SW480 (cell line): Measurements from ENCODE around the gene STIM1.

Experiments
- DNase-seq: peaks from one replicate; pipeline ENCODE4 v3.0.0-alpha.2; 2016; ENCODE audit warnings: low spot score

The STIM1 gene

DNA sequence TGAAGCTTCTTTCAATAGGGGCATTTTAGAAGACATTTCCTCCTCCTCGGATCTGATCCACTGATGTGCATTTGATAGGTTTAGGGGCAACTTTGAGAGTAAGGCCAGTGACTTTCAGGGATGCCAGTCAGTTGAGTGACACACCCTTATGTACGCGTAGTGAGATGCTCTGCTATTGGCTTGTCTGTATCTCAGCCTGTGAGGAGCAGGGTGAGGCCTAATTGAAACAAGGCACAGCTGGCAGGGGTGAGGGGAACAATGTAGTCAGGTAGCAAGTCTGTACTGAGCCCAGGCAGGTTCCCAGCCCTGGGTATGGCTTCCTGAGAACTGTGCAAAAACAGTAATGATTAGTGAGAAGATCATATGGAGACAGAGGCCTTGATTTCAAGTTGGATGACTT lies 61.5 kb downstream of the STIM1 start:
- DNase-seq = no peak

DNA sequence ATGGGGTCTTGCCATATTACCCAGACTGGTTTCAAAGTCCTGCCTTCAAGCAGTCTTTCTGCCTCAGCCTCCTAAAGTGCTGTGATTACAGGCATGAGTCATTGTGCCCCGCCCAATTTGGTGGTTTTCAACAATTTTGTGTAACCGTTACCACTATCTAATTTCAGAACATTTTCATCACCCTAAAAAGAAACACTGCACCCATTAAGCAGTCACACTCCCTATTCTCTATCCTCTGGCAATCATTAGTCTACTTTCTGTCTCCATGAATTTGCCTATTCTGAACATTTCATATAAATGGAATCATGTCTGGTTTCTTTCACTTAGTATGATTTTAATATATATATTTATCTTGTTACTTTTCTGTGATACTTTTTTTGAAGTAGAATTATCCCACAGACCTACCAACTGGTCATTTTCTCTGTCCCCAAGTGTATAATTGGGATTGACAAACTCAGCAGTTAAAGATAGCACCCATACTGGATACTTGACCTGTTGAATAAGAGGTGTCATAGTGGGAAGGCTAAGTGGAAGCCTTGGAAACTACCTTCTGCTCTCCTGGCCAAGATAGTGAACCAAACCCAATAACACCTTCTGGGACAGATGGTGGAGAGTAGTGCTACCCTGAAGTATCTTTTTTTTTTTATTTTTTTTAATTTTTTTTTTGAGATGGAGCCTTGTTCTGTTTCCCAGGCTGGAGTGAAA lies 64.8 kb downstream of the STIM1 start:
- DNase-seq = peak; percentile 79

DNA sequence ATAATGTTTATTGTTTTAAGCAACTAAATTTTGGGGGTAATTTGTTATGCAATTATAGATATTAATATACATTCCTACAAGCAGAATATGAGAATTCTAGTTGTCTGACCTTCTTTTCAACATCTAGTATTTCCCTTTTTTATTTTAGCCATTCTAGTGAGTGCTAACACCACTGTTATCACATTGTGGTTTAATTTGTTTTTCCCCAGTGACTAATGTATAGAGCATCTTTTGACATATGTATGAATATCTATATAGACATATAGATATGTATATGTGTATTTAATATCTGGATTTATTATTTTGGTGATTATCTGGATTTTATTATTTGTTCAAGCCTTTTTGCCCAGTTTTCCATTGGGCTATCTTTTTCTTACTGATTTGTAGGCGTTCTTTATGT lies 66.6 kb downstream of the STIM1 start:
- DNase-seq = no peak

DNA sequence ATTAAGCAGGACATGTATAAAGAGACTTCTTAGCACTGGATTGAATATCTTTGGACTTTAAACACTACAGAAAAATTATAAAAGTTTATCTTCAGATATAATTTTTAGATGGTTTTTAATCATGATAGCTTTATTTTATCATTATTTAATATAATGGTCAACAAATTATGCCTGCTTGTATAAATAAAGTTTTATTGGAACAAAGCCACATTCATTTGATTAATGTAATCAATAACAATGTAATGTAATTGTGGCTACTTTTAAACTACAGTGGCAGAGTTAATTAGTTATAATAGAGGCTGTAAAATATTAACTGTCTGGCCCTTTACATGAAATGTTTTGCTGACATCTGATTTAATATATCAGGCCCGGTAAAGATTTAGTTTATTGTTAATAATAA lies 70.0 kb downstream of the STIM1 start:
- no peak for DNase-seq

DNA sequence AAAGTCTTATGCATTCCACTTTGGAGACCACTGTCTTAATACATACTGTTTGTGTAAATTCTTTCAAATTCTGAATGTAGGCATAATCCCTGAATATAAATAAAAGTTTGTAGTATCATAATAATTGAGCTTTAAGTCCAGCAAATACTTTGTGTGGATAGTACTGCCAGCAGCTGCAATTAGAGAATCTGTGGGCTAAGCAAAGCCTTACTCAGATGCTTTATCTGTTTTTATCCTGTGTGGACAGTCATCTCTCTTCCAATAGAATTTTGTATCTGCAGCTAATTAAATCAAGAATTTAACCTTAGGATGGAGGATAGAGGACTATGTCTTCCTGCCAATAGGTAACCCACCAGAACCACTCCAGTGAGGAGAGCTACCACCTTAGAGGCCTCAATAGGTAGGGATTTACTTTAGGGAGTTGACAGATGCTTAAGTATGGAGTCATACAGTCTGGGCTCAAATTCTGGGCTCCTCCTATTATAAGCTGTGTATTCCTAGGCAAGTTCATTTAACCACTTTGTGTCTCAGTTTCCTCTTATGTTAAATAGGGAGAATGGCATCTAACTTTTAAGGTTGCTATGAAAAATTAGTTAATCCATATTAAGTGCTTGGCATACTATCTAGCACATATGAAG lies 71.1 kb downstream of the STIM1 start:
- DNase-seq = no peak

DNA sequence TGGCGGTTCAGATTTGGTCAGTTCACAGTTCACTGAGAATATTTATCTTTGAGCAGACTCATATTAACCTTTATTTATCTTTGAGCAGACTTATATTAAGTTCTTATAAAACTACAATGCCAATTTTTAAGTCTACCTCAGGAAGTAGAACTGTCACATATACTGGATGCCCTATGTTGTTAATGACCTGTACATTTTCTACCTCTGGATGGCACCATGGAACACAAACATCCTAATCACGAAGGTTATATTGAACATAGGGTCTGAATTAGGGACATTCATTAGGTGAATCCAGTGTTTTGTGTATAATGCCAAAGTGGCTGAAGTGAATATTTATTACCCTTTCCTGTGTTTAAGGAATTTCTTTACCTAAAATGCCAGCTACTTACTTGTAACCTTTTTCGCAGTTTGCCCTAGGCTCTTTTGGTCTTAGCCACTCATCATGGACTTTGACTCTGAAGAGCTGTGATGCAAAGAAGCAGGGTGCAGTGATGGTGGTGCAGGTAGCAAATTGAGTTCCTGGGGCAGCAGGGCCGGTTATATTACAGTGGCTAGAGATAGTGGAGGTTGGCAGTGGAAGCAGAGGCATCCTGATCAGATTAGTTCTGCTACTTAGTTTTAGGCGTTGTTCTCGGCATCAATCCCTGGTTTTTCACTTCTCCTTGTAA lies 71.8 kb downstream of the STIM1 start:
- no peak for DNase-seq

DNA sequence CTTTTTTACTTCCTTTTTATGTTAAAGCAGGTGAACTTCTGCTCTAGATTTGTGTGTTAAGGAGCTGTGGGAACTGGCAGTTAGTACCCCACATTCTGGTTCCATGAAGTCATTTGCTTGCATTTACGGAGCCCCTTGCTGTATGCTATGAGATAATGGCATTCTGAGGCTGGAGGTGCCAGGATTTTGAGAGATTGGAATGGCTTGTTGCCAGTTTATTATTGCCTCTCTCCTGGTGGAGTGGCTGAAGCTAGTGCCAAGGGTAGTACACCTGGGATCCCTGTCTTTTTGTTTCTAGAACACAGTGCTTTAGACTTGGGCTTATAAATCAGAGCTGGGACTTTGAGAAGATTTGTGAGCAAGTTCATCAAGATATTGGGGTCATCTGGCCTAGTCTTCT lies 73.8 kb downstream of the STIM1 start:
- no peak for DNase-seq

DNA sequence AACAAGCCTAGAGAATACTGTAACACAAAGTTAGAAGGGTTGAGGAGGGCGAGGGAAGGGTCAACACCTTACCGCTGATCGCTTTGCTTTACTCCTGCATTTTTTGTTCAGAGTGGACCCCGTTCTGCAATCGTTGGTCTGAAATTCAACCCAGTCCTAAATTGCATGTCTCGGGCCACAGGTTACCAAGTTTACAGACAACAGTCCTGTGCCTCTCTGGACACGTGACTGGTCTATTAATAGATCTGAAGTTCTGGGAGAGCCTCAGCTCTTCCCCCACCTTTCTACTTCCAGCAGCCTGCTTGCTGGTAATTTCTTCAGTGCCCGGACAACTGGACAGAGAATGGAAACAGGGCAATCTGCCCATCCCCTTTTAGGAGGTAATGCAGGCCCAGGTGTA lies 74.2 kb downstream of the STIM1 start:
- DNase-seq = no peak

DNA sequence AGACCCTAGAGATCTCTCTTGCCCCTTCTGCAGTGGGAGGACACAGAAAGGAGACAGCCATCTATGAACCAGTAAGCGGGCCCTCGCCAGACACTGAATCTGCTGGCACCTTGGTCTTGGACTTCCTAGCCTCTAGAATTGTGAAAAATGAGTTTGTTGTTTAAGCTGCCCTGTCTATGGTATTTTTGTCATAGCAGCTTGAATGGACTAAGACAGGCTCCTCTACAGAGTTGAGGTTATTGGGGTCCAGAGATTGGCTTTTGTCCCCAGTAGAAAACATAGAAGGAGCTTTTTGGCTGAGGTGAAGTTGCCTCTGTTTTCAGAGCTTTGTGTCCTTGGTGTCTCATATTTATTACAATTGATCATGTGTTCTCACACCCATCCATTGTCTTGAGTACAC lies 77.2 kb downstream of the STIM1 start:
- DNase-seq = no peak

DNA sequence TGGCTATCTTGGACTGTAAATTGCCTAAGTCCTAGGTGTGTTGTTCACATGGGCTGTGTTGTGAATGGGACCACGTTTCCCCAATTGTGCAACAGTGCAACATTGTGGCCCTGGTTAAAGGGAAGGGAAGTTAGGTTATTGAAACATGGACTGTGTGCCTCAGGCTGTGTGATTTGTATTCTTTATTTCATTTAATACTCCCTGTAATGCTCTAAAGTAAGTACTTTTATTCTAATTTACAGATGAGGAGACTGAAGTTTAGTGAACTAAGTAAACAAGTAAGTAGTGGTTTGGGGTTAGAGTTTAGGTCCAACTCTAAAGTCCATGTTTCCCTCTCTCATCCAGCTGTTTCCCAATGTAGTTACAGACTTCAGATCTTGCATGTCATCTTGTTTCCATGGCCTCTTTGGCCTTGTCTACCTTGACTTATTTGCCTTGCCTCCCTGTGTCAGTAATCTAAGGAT lies 77.7 kb downstream of the STIM1 start:
- no peak for DNase-seq

DNA sequence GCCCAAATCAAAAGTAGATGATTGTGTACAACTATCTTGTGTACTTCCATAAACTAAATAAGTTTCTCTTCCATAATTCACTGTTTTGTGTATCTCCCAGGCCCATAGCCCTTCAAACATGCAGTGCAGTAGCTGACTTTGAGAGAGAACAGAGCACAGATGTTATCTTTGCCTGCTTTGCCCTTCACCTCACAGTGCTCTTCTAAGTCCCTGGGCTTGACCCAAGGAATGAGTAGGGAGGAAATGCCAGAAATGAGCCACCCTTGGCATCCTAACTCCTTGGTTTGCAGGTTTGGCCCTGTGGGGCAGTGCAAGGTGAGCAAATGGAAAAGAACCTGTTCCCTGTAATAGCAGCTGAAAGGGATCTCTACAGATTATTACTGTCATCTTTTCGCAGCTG lies 79.2 kb downstream of the STIM1 start:
- DNase-seq = no peak

DNA sequence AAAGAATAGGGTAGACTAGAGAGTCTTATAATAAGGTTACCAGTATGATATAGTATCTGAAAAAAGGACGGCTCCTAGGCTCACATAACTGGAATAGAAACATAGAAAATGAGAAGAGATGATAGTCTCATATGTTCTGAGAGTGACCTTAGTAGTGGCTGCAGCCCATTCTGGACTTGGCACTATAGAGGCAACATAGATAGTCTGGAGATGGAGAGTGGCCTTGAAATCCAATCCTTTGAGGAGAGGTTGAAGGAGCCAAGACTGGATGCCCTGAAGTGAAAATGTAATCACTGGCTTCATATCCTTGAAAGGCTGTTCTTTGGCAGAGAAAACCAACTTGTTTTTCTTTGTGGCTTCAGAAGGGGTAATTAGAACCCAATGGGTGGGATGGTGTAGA lies 81.1 kb downstream of the STIM1 start:
- DNase-seq = no peak

DNA sequence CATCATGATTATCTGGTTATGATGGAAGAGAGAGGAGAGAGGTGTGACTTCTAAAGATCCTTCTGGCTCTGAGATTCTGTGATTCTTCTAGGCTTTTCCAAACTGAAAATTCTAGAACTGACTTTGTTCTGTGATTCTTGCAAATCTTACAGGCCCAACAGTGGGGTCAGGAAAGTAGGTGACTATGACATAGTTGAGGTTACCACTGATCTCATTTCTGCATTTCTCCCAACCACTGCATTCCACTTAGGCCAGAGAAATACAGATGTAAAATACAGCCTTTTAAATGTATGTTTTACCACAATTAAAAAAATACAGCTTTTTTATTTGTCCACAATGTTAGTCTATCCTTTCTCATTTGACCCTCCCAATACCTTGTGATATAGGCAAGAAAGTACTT lies 83.7 kb downstream of the STIM1 start:
- peak; percentile 49 for DNase-seq

DNA sequence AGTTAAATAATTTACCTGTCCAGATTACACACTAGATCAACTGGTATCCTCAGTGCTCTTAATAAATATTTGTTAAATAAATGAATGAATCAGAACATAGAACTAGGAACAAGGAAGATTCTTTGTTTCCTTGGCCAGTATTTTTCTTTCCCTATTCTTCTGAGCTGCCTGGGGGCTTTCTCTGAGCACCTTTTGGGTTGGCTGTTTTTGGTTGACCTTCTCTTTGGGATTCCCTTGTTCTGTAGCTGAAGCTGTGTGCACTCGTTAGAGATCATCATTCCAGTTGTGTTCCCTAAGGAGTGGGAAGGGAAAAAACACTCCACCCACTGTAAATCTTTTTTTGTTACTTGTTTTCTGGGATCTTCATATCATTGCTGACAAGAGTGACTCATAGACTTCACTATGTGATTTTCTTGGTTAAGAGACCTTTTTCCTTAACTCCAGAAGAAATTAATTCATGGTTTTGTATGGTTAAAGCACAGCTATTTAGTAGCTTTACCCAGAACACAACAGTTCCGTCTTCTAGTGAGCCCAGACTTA lies 84.3 kb downstream of the STIM1 start:
- DNase-seq = no peak

DNA sequence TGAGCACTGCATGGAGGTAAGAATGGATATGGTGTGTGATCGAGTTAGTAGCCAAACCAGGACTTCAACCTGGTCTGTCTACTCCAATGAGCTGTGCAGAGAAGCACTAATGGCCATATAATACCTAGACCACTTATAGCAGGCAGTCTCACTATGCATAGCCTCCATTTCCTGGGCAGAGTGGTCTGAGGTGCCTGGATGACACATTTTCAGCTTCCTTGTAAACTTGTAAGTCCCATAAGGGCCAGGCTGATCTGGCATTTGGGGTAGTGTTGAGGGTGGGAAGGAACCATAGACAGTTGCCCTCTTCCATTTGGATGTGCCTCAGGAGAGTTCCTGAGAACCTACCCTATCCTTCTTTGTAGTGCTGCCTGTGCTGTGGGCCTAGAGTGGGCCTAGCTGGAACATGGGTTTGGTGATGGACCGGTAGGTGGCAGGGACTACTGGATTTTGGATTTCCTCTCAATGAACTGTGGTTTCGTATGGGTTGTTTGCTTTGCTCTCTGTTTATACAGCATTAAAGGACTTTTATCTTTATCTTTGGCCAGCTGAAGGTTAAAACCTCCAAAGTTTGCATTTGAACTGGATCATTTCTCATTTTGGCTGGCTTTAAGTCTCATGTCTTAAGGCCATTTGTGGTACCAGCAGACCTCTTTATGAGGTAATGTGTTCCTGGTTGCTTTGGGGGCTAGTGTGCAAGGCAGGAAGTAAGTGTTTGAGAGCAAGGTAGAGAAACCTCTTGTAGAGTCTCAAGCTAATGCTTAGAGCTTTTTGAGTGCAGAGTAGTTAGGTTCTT lies 86.9 kb downstream of the STIM1 start:
- DNase-seq = no peak

DNA sequence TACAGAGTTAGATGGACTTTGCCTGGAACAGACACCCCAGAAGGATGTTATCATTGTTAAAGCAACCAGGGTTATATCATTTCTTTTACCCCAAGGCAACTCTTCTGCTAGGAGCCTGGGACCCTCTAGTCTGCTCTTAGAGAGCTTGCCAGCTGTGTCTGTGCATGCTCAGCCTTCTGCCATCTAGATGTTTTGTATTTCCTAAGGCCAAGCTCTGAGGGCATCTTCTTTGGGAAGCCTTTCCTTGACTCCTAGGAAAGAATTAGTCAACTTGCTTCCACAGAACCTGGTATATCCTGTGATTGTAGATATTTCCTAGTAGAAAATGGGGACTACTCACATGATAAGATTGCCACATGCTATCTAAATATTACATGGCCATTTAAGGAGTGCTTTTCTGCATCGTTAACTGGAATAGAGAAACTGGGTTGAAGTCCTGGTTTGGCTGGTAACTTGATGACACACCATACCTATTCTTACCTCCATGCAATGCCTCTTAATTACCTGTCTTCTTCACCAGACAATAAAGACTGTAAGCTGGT lies 87.6 kb downstream of the STIM1 start:
- no peak for DNase-seq

DNA sequence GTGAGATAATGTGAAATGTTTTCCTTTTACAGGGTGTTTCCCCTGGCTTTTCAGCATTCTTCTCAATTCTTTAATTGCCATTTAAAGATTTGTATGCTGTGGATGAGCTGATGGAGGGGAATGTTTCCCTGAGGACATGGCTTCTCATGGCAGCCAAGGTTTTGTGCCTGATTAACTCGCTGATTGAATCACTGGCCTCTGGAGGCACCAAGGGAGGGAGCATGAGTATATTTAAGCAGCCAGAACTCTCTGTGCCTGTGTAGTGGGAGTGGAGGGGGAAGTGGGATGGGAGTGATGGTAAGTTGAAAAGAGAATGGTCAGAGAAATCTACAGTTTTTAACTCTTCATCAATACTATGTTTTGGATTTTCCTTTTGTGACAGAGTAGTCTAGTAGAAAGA lies 88.7 kb downstream of the STIM1 start:
- no peak for DNase-seq

DNA sequence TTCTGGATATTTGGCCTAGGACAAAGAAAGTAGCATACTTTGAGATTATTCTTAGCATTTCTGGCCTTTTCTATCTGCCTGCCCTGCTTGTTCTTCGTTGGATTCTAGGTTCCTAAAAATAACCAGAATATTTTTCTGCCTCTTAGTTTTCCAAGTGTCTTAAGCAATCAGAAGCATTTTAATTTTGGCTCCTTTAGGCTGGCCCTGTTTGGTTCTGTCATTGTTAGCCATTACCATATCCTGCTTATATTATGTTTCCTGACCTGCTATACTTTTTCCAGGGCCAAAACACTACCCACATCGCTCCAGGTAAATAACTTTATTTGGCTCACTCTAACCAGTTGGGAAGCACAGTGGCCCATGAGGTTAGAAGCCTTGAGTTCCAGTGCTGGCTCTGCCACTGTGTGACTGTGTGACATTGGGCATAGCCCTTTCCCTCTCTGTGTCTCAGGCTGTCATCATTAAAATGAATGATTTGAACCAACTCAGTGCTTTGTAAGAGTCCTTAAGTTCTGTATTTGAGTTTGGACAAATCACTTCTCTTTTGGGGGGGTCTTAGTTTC lies 91.1 kb downstream of the STIM1 start:
- DNase-seq = no peak

DNA sequence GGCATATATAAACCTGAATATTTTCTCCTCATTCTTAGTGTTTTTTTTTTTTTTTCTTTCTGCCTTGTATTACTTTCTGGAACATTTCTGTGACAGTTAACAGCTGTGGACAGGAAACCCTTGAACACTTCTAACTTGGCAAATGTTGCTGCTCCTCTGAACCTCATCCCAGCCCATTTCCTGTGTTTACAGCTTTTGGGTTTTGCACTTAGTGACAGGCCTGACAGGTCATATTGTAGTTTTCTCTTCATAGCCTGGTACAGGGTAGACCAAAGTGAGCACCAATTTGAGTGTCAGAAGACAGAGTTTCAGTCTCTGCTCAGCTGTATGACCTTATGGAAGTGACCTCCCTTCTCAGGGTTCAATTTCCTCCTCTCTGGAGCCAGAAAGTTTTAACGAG lies 91.6 kb downstream of the STIM1 start:
- no peak for DNase-seq

DNA sequence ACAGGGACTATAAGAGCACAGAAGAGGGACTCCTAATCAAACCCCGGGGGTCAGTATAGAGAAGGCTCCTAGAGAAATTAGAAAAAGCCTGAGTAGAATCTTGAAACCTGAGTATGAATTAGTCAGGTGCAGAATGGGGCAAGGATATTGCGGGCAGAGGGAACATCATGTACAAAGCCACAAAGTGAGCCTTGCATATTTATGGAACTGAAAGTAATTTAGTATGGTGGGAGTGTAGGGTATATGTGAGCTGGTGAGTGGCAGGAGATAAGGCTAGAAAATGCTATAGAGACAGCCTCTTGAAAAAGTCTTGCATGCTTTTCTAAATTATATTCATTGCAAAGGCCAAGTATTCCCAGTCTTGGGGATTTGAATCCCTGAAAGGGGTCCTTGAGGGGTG lies 93.7 kb downstream of the STIM1 start:
- DNase-seq = no peak

DNA sequence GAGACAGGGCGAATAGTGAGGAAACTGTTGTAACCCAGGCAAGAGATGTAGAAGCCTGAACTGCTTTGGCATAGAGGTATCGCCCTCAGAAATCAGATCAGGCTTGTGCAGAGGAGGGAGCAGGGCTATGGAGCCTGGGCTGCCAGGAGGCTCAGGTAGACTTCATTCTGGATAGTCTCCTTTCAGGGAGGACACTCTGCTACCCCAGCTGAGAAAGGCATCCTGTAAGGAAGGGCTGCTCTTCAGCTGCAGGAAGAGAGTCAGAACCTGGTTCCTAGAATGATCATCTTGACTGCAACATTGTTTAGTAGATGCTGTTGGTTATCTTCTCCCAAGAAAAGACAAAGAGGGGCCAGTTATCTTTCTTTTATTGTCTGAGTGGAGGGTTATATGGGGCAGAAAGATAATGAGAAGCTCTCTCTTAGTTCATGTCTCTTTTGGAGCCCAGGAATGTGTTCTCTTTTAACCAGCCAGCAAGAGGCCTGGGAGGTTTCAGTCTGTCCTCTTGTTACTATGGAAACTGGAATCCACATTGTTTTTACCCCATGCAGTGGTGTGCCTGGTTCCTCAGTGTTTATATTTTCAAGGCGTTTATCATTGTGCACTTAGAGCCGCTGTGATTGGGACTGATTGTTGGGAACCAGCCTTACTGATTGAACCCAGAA lies 95.7 kb downstream of the STIM1 start:
- DNase-seq = no peak
